NCI-H1048 (cell line): ENCODE data around the gene KCNQ5.
"Not testable (repeated sequence)": the region's sequence is repeated elsewhere in the genome, so short reads cannot be mapped to it uniquely, and the experiment has no call there.

Experiments used
- DNase-seq: peaks from one replicate; lab custom pipeline; 2025; lab: John Stamatoyannopoulos, UW

KCNQ5 gene

DNA sequence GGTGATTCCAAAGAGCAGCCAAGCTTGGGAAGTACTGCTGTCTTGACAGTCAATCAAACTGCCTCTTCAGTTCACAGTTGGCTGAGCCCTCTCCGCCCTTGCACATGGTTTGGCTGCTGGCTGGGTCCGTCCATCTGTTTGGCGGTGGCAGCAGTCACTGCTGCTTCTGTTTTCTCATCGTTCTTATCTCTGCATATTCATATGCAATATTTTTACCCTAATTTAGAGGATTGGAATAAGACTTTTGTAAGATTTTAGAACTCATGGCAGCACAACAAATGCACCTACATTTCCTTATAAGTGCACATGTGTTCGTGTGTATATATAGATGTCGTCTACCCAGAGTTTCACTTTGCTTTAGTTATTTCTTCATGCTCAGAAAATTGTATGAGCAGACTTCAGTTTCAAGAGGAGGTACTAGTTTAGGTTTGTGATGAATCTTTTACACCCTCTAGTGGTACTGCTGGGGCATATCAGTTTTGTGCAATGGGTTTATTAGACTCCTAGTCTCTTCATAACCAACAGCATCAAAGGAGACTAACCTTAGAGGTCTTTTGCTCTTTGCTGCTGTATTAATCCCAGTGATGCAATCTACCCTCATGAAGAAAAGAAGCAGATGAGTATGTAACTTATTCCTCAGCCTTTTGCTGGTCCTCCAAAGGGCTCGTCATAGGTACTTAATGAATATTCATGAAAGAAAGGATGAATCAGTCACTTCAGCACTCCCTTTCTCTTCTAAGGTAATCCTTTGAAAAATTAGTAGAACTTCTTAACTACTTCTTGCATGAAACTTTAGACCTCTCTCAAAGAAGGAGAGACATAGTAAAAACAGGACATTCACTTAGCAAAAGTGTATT lies 559.1 kb downstream of the KCNQ5 start:
- DNase-seq = peak; percentile 10

DNA sequence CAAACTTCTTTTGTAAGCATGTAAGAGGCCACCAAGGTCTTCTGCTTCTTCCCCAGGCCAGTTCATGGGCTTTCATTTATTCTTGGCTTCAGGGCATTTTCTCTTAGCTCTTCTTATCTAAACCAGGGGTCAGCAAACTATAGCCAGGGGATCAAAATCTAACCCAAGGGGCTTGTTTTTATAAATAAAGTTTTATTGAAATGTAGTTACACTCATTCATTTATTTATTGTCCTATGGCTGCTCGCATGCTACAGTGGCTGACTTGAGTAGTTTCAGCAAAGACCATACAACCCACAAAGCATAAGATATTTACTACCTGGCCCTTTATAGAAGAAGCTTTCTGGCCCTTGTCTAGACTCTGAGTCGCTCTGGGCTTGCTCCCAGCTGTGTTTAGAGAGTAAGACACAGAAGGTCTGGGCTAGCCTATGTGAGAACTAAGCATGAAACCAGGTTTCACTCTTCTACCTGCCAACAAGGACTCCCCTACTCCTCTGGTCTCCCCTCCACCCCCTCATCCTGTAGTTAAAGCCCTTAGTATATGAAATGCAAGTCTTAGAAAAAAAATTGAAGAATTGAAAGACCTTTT lies 560.2 kb downstream of the KCNQ5 start:
- DNase-seq = no peak

DNA sequence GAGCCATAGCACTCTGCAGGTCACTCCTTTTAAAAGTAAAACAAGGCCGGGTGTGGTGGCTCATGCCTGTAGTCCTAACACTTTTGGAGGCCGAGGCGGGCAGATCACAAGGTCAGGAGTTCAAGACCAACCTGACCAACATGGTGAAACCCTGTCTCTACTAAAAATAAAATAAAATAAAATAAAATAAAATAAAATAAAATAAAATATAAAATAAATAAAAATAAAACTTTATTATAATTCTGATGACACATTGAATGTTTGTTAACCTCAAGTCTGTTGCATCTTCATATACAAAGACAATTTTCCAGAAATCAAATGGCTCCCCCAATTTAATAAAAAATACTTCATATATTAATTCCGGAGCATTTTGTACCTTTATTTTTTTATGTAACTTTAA lies 571.4 kb downstream of the KCNQ5 start:
- DNase-seq = not testable (repeated sequence)

DNA sequence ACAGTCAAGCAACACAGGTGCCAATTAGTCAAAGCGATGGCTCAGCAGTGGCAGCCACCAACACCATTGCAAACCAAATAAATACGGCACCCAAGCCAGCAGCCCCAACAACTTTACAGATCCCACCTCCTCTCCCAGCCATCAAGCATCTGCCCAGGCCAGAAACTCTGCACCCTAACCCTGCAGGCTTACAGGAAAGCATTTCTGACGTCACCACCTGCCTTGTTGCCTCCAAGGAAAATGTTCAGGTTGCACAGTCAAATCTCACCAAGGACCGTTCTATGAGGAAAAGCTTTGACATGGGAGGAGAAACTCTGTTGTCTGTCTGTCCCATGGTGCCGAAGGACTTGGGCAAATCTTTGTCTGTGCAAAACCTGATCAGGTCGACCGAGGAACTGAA lies 572.9 kb downstream of the KCNQ5 start:
- DNase-seq = no peak

DNA sequence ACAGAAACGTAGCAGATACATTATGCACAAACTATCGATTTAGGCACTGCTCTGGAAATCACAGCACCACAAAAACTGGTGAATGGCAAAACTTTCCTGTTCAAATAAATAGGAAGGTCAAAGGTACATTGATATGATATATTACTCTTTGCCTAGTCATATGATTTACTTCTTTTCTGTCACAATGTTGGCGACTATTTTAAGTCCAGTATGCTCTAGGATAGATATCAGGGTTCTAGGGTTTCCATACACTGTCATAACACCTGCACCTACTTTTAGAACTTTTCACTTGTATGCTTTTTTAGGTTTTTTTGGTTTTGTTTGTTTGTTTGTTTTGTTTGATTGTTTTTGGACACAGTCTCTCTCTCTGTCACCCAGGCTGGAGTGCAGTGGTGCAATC lies 578.4 kb downstream of the KCNQ5 start:
- DNase-seq = no peak

DNA sequence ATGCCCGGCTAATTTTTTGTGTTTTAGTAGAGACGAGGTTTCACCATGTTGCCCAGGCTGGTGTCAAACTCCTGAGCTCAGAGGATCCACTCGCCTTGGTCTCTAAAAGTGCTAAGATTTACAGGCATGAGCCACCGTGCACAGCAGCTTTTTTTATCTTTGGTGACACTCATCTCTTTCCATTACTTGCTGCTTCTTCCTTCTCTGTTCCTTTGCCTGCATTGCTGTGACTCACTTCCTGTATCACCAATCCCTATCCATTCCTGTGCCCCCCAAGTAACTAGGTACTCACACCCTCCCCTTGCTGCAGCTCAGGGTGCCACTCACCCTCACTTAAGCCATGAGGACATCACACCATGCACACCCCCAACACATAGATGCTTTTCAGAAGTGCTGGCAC lies 578.9 kb downstream of the KCNQ5 start:
- no peak for DNase-seq

DNA sequence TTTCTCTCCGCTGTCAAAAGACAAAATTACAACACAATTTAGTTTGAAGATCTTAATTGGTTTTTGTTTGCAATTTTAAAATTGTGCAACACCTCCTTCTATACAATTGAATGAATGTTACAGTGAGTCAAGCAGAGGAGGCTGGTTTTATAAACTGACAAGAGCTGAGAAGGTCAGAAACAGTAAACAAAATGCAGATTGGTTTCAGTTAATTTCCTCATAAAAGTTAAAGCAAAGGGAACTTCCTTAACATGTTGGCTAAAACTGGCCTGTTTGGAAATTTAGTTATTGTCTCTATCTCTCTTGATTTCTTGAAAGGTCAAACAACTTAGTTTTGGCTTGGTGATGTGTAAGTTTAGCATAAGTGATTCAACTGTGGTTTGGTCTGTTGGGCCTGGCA lies 581.2 kb downstream of the KCNQ5 start:
- DNase-seq = no peak

DNA sequence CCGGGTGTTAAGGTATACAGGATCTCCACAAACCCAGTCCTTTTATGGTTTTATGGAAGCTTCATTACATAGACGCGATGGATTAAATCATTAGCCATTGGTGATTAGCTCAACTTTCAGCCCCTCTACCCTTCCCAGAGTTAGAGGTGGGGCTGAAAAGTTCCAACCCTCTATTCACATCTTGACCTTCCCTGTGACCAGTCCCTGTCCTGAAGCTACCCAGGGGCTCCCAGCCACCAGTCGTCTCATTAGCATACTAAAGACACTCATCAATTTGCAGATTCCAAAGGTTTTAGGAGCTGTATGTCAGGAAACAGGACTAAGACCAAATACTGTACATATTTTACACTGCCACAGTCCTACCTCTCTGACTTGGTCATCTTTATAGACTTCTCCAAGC lies 582.4 kb downstream of the KCNQ5 start:
- no peak for DNase-seq

DNA sequence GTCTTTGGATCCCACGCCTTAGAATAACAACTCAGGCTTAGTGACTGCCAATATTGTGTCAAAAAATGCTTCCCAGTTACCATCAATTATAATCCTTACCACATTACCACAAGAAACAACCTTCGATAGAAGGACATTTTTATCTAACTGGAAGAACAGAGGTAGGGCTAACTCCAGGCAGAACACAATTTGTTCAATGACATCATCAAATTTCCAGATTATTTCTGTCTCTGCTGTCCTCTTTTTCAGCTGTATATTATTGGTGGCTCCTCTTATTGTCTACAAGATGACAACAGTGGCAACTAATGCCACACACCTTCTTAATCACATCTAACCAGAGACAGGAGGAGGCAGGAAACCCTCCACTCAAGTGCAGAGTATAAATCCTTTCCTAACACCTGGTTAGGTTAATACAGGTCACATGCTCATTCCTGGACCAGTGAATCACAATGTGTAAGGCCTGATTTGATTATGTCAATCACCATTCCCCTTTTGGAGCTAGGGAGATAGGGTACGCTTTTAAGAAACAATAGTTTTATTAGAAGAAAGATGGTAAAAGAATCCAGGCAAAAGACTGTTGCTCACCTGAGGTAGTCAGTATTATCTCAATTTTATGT lies 585.5 kb downstream of the KCNQ5 start:
- DNase-seq = no peak

DNA sequence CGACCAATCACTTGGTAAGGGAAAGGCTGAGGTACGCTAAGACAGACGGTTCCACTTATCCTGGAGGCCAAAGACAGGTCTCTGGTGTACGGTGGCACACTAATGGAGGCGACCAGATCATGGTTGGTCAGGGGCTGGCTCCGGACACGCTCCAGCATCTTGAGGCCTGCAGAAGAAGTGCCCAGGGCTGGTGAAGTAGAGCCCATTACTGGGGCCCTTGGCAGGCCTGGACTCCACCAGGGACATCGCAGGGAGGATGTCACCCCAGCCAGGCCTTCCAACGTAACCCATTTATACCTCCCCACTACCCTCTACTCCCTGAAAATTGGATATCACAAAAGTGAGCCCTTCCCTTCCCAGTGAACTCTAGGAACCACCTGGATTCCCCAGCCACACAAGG lies 587.3 kb downstream of the KCNQ5 start:
- DNase-seq = no peak

DNA sequence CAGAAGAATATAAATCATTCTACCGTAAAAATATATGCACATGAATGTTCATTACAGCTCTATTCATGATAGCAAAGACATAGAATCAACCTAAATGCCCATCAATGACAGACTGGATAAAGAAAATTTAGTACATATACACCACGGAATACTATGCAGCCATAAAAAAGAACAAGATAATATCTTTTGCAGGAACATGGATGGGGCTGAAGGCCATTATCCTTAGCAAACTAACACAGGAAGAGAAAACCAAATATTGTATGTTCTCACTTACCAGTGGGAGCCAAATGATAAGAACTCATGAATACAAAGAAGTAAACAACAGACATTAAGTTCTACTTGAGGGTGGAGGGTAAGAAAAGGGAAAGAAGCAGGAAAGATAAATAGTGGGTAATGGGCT lies 595.0 kb downstream of the KCNQ5 start:
- no peak for DNase-seq

DNA sequence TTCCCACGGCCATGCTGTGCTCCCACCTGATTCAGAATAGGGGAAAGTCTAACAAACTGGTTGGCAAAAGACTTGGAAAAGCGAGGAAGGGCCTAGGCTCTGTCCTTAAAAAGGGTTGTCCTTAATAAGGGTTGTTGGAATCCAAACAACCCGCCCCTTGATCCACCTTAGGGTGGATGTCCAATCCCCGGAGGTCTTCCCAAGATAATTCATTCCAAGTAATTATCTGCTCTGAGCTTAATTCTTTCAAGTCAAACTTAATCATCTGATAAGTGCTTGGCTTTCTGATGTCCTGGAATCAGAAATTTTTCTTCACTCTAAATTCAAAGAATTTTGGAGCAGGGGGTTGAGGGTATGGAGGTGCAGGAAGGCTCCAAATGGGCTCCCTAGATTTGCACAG lies 603.5 kb downstream of the KCNQ5 start, which contains the start of gene KHDC1L:
KHDC1L (minus strand) TSS at position 101 of the 400 bp plus-strand sequence; CDS start at position 13, 88 bp downstream.
- DNase-seq = no peak

DNA sequence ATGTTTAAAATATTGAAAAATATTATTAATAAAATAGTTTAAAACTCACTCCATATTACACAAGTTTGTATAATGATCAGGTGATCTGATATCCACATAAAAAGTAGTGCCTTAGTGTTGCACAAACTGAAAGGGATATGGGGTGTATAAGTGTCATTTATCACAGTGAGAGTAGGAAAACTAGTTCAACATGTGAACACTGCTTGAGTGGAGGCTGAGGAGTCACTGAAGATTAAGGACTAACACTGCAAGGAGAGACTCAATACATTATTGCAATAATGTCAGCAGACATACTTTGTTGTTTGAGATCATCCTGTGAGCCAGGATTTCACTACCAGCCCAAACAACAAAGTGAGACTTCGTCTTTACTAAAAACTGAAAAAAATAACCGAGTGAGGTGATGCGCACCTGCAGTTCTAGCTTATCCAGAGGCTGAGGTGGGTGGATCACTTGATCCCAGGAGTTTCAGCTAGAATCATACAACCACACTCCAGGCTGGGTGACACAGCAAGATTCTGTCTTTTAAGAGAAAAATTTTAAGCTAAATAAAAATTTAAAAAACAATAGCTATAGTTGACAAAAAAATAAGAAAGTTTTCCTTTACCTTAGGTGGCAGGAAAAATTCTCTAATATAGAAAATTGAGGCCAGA lies 605.9 kb downstream of the KCNQ5 start:
- no peak for DNase-seq

DNA sequence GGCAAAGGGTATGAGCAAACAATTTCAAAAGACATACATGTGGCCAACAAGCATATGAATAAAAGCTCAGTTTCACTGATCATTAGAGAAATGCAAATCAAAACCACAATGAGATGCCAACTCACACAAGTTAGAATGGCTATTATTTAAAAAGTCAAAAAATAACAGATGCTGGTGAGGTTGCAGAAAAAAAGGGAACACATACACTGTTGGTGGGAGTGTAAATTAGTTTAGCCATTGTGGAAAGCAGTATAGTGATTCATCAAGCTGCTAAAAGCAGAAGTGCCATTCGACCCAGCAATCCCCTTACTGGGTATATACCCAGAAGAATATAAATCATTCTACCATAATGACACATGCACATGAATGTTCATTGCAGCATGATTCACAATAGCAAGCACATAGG lies 610.1 kb downstream of the KCNQ5 start:
- no peak for DNase-seq

DNA sequence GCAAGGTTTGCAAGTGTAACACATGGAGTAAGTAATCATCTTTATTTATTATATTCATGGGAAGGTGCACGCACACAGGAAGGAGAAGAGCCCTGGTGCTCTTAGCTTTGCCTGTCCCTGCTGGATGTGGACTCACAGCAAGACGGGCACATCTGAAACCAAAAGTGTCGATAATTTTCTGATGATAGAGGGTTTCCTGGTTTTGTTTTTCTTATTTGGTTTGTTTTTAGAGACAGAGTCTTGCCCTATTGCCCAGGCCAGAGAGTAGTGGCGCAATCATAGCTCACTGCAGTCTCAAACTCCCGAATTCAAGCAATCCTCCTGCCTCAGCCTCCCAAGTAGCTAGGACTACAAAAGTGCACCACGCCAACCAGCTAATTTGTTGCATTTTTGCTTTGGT lies 611.2 kb downstream of the KCNQ5 start:
- DNase-seq = no peak

DNA sequence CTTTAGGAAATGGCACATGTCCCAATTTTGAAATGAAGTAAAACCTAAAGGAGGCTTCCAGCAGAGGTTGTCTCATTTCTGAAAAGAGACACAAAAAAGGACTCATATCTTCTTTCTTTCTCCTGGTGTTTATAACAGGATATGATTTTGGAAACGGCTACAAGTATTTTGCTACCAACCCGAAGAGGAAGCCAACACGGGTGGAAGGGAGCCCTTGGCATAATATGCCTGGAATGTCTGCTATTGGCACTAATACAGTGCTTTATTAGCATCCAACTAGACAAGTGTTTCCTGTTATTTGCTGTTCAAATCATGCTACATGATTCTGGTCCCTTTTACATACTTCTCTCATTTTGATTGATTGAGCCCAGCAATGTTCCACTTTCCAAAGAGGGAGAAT lies 612.1 kb downstream of the KCNQ5 start:
- DNase-seq = not testable (repeated sequence)

DNA sequence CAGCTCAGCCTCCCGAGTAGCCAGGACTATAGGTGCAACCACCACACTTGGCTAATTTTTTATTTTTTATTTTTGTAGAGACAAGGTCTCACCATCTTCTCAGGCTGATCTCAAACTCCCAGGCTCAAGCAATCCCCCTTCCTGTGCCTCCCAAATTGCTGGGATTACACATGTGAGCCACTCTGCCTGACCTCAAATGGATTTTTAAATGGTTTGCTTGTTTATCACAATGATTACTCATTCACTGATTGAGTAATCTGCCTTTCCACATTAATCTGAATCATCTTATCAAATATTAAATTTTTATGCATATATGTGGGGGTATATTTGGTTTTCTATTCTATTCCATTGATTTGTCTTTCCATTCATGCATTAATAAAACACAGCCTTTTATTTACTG lies 612.9 kb downstream of the KCNQ5 start:
- DNase-seq = no peak

DNA sequence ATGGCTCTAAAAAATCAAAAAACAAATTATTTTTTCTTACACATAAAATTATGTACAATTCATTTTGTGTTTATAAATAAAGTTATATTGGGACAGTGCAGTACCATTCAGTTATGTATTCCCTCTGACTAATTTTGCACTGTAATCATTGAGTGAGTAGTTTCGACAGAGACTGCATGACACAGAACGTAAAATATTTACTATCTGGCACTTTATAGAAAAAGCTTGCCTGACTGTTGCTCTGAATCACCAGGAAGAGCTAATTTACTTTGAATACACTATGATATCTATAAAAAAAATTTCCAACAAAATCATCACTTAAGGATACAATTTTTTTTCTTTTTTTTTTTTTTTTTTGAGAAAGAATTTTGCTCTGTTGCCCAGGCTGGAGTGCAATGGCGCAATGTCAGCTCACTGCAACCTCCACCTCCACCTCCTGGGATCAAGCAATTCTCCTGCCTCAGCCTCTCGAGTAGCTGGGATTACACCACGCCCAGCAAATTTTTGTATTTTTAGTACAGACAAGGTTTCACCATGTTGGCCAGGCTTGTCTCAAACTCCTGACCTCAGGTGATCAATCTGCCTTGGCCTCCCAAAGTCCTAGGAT lies 614.4 kb downstream of the KCNQ5 start:
- no peak for DNase-seq

DNA sequence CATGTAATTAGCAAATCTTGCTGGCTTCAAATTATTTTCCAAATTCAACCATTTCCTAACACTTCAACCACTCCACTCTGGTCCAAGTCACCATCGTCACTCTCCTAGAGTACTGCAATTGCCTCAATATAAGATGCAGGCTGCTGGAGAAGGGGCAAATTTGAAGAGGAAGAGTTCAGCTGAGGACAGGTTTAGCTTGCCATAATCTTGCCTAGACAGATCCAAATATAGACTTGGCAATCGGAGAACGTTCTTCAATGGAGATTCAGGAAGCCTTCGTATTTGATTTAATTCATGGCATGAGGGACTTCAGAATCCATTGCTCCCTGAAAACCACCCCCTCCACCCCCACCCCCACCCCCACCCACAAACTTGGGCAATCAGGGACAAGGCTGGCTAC lies 618.9 kb downstream of the KCNQ5 start:
- DNase-seq = no peak

DNA sequence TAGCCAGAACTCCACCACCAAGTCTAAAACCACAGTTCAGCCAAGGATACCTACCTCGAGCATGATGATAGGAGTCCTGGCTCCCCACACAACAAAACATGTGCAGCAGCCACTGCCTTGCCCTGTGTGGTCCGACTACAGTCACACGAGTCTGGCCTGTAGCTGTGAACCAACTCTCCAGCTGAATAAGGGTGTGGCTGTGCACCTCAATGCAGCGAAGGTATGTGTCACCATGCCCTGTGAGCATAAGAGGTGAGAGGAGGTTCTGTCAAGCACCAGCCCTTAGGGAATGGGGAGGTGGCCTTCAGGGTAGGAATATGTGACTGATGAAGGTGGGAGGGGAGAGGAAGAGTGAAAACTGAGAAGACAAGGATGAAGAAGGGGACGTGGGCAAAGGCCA lies 620.1 kb downstream of the KCNQ5 start:
- DNase-seq = no peak
